COR-L47 (cell line): ENCODE measurements around the gene SAMD3.
"Not testable (repeated sequence)": the region's sequence is repeated elsewhere in the genome, so short reads cannot be mapped to it uniquely, and the experiment has no call there.

Experiments used
- DNase-seq: peaks from one replicate; lab custom pipeline; 2025; lab: John Stamatoyannopoulos, UW

SAMD3 gene

GRCh38 chr6:130207979-130208649 lies 14.6 kb downstream of the SAMD3 start:
- DNase-seq = no peak

DNA sequence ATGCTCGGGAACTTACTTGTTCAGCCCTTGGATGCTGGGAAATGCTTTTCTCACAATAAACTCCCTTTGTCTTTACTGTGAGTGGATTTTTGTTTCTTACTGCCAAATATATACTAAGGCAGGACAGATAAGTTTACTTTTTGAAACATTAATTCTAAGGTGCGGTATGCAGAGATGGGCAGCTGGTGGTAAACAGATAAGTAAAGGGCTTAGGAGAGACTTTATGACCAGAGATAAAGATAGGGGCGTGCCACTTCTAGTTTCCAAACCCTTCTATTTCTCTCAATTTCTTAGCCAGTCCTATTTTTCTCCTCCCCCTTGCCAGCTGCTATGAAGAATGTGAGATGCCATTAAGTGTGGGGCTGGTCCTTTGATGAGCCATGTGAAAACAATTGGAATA lies 16.3 kb downstream of the SAMD3 start:
- no peak for DNase-seq

DNA sequence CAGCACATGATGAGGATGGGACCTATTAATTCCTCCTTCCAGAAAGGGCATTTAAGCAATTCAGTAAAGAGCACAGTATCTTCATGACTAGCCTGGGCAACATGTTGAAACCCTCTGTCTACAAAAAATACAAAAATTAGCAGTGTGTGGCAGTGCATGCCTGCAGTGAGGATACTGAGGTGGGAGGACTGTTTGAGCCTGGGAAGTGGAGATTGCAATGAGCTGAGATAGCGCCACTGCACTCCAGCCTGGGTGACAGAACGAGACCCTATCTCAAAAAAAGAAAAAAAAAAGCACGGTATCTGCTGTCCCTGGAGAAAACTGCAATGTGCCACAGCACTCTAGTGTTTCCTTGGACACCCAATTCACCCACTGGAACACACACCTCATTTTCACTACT lies 18.4 kb downstream of the SAMD3 start:
- DNase-seq = no peak

GRCh38 chr6:130203370-130203769 lies 19.4 kb downstream of the SAMD3 start:
- DNase-seq = no peak

- DNase-seq = no peak
Measured at GRCh38 chr6:130202782-130203181, 20.0 kb downstream of the SAMD3 start.

DNA sequence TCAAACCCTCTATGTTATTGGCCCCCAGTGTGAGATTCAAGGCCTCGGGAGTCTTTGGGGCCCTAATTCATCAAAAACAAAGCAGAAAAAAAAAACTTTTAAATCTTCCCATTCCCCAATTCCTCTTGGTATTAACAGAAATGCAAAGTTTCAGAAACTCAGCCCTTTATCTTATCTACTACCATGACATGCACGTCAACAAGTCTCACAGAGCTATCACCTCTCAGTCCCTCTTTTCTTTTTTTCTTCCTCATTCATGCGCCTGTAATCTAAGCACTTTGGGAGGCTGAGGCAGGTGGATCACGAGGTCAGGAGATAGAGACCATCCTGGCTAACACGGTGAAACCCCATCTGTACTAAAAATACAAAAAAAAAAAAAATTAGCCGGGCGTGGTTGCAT lies 22.7 kb downstream of the SAMD3 start:
- no peak for DNase-seq

DNA sequence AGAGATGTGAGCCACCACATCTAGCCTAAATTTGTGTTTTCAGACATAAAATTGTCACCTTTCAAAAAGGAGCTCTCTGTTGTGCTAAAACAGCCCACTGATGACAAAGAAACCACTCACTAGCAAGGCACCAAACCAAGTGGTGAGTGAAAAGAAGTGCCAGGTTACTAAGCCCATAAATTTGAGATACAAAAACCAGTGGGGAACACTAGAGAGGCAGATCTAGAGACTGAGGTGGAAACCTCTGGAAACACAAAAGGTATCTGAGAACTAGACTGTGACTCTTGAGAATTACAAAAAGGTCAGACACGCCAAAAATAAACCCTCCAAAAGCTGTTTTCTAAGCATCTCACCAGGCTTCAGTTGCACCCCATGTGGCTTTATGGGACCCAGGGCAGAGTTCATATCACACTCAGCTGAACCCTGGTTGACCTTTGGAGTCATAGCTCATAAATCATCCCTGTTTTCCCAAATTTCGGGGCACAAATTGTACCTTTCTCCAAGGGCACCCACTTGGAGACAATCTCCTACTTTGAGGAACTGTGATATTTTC lies 24.2 kb downstream of the SAMD3 start:
- DNase-seq = no peak

- not testable (repeated sequence) for DNase-seq
Measured at GRCh38 chr6:130197816-130198482, 24.8 kb downstream of the SAMD3 start.

- not testable (repeated sequence) for DNase-seq
Measured at GRCh38 chr6:130194434-130194833, 28.3 kb downstream of the SAMD3 start.

DNA sequence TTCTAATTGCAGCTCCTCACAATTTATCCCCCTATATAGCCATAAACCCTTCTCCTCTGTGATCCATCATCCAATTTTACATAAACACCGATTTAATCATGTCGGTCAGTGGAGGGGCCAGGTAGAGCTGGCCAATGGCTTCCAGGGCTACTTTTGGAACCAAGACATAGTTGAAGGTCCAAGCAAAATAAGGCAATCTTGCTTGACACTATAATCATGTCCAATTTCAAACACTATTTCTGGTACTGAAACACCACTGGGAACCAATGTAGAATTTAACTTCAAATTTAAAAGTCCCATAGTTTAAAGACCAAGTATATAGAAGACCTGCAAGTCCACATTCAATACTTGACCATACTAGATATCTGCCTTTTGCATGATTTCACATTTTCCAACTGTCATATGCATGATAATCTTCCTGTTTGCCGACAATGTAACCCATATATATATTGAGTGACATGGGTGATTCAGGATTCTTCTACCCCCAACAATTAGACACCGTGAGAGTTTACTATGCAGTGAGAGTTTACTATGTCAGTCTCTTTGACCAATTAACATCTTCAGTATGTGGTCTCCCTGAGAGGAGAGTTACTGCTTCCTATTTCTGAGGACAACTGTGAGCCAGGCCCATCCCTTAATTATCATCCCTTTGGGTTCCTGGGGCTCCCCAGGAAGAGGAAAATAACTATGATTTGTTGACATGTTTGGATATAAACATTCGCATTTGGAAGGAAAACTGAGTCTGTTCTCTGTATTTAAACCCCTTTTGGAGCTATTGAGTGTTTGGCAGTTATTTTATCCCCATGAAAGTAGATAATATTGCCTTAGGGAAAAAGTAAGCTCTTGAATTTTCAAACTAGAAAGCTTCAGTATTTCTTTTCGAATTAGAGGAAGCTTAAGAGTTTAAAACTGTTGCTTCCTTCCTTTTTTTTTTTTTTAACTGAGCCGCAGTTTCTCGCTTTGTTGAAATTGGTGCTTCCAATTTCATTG lies 31.8 kb downstream of the SAMD3 start:
- DNase-seq = no peak

- no peak for DNase-seq
Measured at GRCh38 chr6:130189531-130190397, 33.0 kb downstream of the SAMD3 start.

DNA sequence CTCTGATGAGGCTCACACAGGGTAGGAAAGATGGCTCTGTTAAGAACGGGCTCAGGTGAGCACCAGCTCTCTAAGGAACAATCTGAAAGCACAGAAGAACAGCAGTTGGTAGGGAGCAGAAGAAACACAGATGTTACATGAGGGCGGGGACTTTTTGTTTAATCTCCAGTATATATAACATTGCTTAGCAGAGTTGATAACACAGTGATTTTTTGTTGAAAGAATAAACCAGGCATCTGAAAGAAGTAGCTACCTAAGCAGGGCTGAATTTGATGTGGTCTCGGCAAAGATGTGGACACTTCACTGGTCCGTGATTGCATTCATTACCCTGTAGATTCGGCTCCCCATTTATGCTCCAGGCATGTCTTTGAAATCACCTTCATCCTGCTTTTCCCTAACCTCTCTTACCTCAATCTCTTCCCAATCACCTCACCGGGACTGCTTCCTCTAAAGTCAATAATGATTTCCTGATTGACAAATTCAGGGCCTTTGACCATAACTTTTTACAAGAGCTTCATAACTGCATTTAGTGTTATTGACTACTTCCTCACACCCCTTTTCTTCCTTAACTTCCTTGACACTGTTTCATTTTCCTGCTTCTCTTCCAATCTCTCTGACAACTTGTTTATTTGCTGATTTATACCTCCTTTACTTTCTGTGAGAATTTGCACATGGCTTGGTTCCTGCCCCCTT lies 34.4 kb downstream of the SAMD3 start:
- DNase-seq = no peak

DNA sequence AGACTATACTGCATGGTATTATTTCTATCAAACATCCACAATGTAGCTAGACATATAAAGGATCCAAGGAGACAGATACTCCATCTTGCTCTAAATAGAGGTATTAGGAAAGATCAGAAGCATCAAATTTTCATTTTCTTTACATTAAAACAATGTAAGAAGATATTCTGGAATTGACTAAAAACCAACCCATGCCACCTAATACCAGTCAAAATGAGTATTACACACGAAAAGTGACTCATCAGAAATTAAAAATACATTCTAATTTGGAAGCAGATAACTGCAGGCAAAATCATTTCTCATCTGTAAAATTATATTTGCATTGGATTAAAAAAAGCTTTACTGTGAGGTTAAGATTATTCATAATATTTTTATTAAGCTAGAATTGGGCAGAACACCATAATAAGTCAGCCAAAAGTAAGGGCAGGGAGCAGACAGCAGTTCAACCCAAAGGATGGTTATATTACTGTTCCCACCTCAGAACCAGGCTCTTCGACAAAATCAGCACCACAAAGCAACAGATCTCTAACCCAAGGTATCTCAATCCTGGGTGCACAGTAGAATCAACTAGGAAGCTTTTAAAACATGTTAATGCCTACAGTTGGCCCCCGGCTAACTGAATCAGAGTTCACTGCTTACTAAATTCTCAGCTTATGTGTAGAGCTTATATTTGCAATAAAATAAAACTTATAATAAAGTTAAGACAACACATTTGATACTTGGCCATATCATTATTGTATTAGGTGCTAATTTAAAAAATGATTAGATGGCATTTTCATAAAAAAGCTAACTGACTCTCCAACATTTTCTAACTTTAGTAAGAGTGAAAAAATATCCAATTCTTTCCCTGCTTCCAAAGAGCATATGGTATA lies 35.2 kb downstream of the SAMD3 start:
- no peak for DNase-seq

DNA sequence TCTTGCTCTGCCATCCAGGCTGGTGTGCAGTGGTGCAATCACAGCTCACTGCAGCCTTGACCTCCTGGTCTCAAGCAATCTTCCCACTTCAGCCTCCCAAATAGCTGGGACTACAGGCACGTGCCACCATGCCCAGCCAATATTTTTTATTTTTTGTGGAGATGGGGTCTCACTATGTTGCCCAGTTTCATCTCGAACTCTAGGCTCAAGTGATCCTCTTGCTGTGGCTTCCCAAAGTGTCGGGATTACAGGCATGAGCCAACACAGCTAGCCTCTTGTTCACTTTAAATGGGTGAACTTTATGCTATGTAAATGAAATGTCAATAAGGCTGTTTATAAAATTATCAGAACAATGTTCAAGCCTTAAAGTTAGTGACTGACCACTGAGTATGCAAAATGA lies 37.1 kb downstream of the SAMD3 start:
- no peak for DNase-seq

DNA sequence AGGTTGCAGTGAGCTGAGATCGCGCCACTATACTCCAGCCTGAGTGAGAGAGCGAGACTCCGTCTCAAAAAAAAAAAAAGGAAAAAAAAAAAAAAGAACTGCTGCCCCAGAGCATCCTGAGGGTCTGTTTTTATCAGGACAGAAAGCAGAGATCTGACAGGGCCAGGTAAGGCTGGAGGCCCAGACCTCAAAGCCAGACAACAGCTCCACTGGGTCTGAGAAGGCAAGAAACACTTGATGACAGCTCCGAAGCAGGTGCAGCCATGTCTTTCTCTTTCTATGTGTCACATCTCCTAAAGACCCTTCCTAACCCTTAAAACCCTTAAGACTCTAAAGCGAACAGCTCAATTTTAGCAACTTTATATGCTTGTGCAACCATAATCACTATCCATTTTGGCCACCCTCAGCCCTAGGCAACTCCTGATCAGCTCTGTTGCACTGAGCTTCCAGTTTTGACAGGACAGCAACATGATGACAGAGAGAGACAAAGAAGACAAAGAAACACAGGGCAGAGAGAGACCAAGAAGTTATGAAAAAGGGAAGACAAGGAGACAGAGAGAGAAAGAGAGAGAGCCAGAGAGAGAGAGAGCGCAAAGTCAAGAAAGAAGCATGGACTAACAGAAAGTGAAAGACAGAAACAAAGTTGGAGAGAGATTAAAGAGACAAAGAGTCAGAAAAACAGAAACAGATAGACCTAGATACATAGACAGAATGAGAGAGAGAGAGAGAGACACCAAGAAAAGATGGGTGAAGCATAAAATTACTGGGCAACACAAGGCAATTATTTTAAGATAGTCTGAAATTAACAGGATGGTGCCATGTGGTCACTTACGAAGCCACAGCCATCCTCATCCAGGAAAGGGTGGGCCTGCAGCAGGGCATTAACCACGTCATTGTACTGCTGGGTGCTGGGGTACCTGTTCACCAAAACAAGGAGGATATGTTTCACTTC lies 39.2 kb downstream of the SAMD3 start:
- no peak for DNase-seq

DNA sequence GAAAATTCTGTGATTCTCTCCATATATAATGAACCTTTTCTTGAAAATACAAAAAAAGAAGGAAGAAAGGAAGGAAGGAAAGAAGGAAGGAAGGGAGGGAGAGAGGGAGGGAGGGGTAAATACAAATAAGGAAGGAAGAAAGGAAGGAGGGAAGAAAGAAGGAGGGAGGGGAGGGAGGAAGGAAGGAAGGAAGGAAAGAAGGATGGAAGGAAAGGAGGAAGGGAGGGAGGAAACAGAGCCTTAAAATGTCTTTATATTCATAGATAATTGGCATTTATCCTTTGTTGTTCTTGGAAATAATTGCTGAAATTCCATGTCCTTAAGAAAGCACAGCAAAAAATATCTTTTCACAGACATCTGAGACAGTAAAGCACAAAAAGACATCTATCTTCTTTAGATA lies 40.3 kb downstream of the SAMD3 start:
- DNase-seq = no peak

GRCh38 chr6:130178692-130179091 lies 44.1 kb downstream of the SAMD3 start:
- no peak for DNase-seq

DNA sequence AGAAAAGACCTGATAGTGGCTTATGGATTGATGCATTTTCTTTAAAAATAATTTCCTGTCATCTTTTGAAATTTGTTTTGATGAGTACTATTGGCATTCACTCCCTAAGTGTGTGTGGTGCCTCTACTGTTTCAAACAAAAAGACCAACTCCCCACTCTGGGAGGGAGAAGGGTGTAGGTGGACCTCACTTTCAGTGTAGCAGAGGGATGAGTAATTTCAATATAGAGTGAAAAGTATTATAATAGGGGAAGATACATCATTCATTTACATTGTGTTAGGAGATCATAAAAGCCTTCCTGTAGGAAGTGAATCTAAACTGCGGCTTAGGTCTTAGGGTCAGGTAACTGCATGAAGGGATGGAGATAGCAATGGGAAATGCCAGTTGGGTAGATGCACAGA lies 46.4 kb downstream of the SAMD3 start:
- no peak for DNase-seq
